Measurements from ENCODE around the gene SREK1IP1.

DNA sequence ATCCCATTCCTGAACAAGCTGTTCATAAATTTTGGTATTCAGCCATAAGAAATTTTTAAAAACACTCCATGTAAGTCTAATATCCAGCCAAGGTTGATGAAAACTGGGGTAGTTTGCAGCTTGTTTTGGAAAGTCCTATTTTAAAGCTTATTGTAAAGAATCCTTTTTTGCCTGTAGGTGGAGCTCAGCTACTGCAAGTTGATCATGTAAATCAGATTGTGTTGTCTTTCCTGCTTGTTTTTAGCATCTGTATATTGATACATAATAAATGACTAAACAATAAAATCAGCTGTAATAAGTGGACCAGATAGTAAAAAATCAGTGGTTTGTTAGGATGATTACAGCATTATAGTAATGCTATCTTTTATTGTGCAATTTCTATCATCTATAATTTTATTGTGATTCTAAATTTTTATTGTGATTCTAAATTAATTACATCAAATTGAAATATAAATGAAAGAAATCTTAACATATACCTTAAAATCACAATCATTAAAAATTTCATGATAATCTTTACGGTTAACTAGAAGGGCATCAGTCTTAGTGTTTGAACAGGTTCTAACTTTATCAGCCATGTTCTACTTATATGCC, 42.7 kb upstream of the SREK1IP1 start:
- TF ChIP-seq CTCF (IDR thresholded peaks at IDR 0.05) (peak; percentile 89), EZH2phosphoT487 (IDR thresholded peaks at IDR 0.05) (no peak), EZH2 (IDR thresholded peaks at IDR 0.05) (no peak)
